GM21737 (cell line): ENCODE data around the gene VPS16.
"Not testable (repeated sequence)": the region's sequence is repeated elsewhere in the genome, so short reads cannot be mapped to it uniquely, and the experiment has no call there.

Experiments
- ATAC-seq: cut with Tn5 transposase; IDR thresholded peaks from one replicate; pipeline ENCODE4 v1.9.1; 2021; ENCODE audit warnings: mild to moderate bottlenecking, moderate library complexity; ENCODE audit not compliant: unreplicated experiment

The VPS16 gene

GRCh38 chr20:2806351-2806701 lies 34.2 kb upstream of the VPS16 start:
- ATAC-seq: no peak

DNA sequence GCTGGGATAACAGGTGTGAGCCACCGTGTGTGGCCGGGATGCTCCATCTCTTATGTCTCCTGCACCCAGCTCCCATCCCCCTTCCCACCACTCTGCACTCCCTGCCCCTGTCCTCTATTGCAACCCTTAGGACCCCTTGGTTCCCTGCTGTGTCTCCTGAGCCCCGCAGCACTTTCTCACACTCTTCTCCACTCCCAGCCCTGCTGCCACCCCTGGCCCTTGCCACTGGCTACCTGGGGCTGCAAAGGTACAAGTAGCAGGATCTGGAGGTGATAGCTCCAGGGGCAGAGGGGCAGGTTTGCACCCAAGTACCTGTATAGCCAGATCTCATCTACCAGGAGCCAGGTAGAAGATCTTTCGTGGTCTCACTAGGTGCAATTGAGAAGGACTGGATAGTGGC lies 33.5 kb upstream of the VPS16 start:
- ATAC-seq: no peak

GRCh38 chr20:2807929-2808328 lies 32.6 kb upstream of the VPS16 start:
- not testable (repeated sequence) for ATAC-seq

DNA sequence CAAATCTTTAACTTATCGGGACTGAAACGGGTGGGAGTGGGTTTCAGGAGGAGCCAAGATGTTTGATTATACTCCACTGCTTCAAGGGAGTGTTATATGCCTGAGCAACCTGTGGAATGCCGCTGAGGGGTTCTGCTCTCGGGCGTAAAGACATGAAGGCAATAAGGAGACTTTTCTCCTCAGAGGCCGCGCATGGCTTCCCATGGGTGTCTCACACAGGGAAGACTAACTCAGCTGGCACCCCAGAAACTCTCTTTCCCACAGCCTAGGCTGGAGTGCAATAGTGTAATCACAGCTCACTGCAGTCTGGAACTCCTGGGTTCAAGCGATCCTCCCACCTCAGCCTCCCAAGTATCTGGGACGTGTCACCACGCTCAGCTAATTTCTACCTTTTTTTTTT lies 30.9 kb upstream of the VPS16 start:
- no peak for ATAC-seq

DNA sequence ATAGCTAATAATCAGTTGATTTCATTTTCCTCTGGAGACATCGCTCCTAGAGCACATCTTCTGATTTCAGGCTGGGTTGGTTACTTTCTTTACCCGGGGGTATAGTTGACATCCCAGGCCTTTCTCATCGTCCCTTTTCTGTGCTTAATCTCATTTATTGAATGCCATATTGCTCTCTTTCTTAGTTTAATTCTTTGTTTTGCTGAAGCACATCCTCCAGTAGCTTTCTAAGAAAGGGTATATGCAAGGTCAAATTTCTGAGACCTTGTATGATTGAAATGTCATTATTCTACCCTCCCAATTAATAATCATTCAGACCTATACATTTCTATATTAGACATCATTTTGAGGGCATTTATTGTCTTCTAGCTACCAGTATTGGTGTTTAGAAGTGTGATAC lies 28.4 kb upstream of the VPS16 start:
- ATAC-seq: no peak

DNA sequence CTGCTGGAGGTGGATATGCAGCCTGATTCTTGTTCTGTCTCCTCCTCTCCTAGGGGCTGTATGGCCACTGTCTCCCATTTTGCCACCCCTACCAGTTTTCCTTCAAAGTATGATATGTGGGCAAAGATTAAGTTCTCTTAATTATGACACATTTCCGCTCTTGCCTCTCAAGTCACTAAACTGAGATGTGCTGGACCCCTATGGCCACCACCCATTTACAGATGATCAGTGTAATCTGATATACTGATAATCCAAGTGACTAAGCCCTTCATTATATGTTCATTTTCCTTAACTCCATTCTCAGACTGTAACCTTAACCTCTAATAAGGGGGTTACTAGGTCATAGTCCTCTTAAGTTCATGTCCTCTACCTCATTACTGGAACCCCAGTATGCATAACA lies 26.5 kb upstream of the VPS16 start:
- ATAC-seq: no peak

GRCh38 chr20:2814587-2815051 lies 25.9 kb upstream of the VPS16 start, which contains the start of gene C20orf141:
TSS of gene C20orf141 (plus strand) at chr20:2814987. CDS start at chr20:2815185, 198 bp downstream.
- no peak for ATAC-seq

DNA sequence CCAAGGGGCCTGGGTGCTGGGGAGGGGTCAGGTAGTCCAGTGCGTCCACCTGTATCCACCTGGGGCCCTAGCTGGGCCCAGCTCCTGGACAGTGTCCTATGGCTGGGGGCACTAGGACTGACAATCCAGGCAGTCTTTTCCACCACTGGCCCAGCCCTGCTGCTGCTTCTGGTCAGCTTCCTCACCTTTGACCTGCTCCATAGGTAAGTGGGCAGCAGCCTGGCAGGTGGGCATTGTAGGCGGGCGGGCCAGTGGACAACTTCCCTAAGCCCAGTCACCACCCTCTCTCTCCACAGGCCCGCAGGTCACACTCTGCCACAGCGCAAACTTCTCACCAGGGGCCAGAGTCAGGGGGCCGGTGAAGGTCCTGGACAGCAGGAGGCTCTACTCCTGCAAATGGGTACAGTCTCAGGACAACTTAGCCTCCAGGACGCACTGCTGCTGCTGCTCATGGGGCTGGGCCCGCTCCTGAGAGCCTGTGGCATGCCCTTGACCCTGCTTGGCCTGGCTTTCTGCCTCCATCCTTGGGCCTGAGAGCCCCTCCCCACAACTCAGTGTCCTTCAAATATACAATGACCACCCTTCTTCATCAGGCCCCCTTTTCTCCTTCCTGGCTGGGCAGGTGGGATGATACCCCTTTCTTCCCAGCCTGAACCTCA lies 25.2 kb upstream of the VPS16 start:
- ATAC-seq: no peak

- no peak for ATAC-seq
Measured at GRCh38 chr20:2816030-2816582, 24.4 kb upstream of the VPS16 start, which contains the start of gene TMEM239. TSS of gene TMEM239 (plus strand) at chr20:2816364. CDS start at chr20:2816555, 191 bp downstream.

DNA sequence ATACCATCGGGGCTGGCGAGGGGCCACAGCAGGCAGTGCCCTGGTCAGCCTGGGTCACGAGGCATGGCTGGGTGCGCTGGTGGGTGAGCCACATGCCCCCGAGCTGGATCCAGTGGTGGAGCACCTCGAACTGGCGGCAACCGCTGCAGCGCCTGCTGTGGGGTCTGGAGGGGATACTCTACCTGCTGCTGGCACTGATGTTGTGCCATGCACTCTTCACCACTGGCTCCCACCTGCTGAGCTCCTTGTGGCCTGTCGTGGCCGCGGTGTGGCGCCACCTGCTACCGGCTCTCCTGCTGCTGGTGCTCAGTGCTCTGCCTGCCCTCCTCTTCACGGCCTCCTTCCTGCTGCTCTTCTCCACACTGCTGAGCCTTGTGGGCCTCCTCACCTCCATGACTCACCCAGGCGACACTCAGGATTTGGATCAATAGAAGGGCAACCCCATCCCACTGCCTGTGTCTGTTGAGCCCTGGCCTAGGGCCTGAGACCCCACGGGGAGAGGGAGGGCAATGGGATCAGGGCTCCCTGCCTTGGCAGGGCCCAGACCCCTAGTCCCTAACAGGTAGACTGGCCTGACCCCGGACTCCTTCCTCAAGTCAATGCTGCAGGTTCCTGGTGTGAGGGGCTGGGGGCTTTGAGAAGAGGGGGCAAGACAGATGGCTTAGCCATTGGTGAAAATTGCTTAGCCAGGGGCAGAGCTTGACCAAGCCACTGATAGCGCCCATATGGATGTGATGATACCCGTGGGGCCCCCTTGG lies 23.8 kb upstream of the VPS16 start:
- no peak for ATAC-seq

DNA sequence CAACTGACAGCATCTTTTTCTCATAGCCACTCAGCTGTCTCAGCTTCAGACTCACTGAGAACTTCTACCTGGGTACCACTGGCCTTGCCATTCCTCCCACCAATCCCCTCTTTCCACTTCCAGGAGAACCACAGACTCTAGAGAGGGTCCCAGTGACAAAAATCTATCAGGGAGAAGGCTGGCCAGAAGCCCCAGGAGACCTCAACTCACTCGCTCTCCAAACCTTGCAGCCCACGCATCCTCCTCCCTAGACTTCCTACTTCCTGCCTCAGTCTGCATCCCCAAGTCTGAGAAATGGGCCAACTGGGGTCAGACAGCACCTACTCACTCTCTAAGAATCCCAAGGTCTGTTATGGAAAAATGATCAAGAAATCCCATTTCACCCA lies 23.2 kb upstream of the VPS16 start:
- no peak for ATAC-seq

DNA sequence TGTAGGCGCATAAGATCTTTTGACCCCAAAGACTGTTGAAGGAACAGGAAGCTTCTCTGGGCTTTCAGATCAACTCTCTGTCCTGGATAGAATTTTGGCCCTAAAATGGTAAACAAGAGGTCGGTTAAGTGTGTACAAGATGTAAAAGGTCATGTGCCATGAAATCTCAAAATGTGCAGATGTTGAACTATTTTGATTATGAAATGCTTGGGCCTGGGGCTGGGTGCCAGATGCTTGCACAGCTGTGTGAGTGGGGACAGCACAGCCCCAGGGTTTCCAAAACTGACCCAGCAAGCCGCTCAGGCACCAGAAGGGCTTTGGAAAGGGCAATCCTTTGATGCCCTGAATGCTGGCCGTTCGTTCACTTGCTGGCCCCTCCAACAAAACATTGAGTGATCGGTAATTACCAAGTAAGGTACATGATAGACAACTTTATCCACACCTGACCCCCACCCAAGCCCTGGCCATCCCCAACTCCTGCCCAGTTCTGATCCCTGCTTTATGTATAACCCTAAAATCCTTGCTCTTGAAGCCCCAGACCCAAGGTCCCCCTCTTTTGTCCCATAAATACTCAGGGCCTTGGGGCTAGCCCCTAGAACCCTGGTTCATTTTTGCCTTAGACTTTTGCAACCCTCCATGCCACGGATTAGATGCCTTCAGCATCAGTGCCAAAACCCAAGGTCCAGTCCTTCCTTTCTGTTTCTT lies 22.5 kb upstream of the VPS16 start:
- no peak for ATAC-seq

DNA sequence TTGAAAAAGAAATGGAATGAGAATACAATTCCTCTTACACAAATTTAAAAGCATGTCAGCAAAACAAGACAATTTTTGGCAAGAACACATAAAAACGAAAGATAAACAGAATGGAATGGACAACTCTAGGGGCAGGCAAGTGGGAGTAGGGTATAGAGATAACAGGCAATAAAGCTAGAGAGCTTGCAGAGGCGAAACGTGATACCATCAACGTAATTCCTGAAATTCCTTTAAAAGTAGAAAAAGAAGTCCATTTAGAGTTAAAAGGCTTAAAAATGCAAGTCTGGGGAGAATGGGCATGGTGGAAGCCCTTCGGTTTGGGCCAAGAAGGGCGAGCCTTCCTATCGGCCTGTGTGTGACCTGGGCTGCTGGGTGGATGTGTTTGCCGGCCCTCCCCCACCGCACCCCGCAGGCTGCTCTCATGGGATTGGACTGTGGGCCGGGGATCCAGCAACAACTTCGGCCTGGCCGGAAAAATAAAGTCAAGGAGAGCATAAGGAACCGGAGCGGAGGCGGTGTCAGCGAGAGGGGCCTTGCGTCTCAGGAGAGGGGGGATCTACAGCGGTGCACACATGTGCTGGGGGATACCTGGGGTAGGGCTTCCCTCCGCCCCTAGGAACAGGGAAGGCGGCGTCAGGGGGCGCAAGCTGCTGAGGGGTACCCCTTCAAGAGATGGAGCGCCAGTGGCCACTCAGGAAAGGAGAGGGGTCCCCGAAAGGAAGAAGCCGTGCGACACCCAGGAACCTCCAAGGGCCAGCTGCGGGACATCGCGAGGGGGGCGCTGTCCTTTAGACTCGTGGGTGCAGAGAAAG lies 20.3 kb upstream of the VPS16 start:
- ATAC-seq: no peak

DNA sequence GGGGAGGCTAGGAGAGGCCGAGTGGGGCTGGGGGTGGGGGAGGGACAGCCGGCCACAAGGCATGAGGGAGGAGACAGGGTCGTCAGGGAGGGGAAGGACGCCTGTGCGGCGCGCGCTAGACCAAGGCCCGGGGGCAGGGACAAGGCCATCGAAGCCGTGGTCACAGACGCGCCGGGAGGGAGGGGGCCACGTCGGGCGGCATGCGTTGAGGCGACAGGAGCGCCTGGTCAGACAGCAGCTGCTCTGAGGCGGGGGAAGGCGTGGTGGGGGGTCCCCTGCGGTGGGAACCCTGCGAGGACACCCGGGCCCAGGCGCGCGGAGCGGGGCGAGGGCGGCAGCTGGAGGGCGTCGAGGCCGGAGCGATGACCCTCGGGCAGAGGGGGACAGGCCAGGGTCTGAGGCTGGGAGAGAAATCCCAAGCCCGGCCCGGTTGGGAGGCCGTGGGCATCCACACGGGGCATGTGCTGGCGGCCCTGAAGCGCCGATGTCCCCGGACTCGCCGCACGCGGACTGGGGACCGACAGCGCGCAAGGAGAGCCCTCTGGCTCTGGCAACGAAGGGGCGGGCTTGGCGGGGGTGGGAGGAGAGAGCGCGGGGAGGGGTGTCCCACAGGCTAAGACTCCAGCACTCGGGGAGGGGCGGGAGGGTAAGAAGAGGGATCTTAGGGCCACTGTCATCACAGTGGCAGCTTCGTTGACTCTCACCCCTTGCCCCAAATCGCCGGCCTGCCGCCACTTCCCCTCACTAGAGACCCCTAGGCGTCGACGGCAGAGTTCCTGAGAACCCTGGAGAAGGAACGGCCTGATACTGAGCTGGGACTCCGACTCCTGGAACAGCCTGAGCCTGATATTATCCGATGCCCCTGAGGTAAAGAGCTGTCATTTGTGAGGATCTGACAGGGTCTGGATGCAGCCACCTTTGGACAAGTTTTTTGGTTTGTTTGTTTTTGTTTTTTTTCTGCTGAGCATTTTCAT lies 19.4 kb upstream of the VPS16 start:
- ATAC-seq: no peak

GRCh38 chr20:2822073-2822472 lies 18.5 kb upstream of the VPS16 start:
- no peak for ATAC-seq

DNA sequence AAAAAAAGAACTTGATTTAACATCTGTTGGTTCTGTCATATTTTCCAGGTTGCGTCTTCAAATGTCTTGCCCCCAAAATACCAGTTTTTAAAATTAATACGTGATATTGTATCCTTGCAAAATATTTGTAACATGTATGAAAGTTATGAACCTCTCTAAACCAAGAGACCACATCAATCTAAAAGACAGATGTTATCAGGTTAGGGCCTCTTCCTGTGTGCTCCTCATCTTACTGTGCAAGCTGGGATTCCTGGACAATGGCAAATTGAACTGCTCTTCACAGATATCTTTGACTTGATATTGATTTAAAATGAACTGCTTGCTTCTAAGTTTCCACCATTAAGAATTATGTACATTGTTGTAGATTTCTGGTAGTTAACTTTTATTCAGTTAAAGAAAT lies 14.8 kb upstream of the VPS16 start:
- no peak for ATAC-seq

GRCh38 chr20:2826655-2827054 lies 13.9 kb upstream of the VPS16 start:
- no peak for ATAC-seq

DNA sequence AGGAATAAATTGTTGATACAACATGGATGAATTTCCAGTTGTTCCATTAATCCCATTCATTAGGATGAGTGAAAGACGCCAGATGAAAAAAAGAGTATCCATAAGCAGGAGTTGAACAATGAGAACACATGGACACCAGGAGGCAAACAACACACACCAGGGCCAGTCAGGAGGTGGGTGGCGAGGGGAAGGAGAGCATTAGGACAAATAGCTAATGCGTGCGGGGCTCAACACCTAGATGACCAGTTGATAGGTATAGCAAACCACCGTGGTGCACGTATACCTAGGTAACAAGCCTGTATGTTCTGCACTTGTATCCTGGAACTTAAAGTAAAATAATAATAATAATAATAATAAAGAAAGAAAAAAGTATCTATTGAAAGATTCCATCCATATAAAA lies 11.2 kb upstream of the VPS16 start:
- no peak for ATAC-seq

DNA sequence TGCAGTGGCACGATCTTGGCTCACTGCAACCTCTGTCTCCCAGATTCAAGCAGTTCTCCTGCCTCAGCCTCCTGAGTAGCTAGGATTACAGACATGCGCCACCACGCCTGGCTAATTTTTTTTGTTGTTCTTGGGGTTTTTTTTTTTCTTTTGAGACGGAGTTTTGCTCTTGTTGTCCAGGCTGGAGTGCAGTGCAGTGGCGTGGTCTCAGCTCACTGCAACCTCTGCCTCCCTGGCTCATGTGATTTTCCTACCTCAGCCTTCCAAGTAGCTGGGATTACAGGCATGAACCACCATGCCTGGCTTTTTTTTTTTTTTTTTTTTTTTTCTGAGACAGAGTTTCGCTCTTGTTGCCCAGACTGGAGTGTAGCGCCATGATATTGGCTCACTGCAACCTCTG lies 9.3 kb upstream of the VPS16 start:
- not testable (repeated sequence) for ATAC-seq

DNA sequence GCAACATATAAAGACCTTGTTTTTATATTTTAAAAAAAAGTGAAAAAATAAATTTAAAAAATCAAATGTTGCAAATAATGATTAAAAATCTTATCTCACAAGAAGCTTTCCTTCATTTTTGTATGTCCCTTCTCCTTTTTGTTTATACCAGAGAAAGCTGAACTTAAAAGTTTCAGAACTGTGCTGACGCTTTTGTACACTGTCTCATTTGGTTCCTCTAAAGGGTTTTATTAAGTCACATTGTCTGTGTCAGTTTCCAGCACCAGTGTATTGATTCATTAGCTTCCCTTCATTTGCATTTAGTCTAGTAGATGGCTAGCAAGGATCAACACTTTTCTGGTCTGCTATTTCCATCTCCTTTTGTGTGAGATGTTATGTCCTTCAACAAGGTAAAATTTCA lies 6.8 kb upstream of the VPS16 start:
- ATAC-seq: no peak
